Lung (tissue), 12 donors: ENCODE results near the gene SPCS3. TPM values are rescaled to one million over a fixed set of nuclear protein-coding genes. Genes with fewer than 3 reads are reported as not detected.

Experiments
- ATAC-seq: fragments of 200-7000 bp; cut with Tn5 transposase; one replicate; pipeline ENCODE4 v1.9.1; 2020; ENCODE audit warnings: moderate number of reproducible peaks; ENCODE audit not compliant: insufficient read depth, low FRiP score
- DNase-seq, 3 donors: peaks; one replicate each; pipeline ENCODE4 v3.0.0-alpha.2; 2013 to 2017
- H3K27ac ChIP-seq, 2 donors: one replicate each; pipeline ENCODE4 v1.5.1; 2013; ENCODE audit warnings: mild to moderate bottlenecking in 2 of 2, moderate library complexity in 2 of 2, control low read depth in 1 of 2, inconsistent platforms in 1 of 2, low read depth in 1 of 2, low read length in 1 of 2
- H3K27me3 ChIP-seq, 3 donors: one replicate each; pipeline ENCODE4 v1.5.1; 2013; ENCODE audit warnings: low read length in 2 of 3; ENCODE audit not compliant: control insufficient read depth in 3 of 3, insufficient read depth in 3 of 3
- H3K36me3 ChIP-seq, 4 donors: one replicate each; pipeline ENCODE4 v1.5.1; 2013; ENCODE audit warnings: low read length in 4 of 4, mild to moderate bottlenecking in 1 of 4, moderate library complexity in 1 of 4; ENCODE audit not compliant: control insufficient read depth in 4 of 4, insufficient read depth in 4 of 4
- H3K4me1 ChIP-seq, 5 donors: one replicate each; pipeline ENCODE4 v1.5.1; 2013; ENCODE audit warnings: low read length in 5 of 5, mild to moderate bottlenecking in 2 of 5, moderate library complexity in 1 of 5; ENCODE audit not compliant: control insufficient read depth in 5 of 5, insufficient read depth in 5 of 5
- H3K4me3 ChIP-seq: one replicate; pipeline ENCODE4 v1.5.1; 2013; ENCODE audit warnings: mild to moderate bottlenecking, control low read depth, moderate library complexity
- H3K9ac ChIP-seq, 2 donors: one replicate each; pipeline ENCODE4 v1.5.1; 2013; ENCODE audit warnings: low read length in 2 of 2, control low read depth in 1 of 2; ENCODE audit not compliant: insufficient read depth in 1 of 2
- H3K9me3 ChIP-seq, 4 donors: one replicate each; pipeline ENCODE4 v1.5.1; 2013; ENCODE audit warnings: low read length in 3 of 4, mild to moderate bottlenecking in 1 of 4, moderate library complexity in 1 of 4; ENCODE audit not compliant: control insufficient read depth in 4 of 4, insufficient read depth in 3 of 4
- WGBS, 2 donors: extraction: QIAGEN DNeasy Blood & Tissue Kit; methylation state at CpG; one replicate each; pipeline ENCODE4 v1.1.7; 2013; 5-methylcytosine and 5-hydroxymethylcytosine counted together
- polyA plus RNA-seq, 2 donors: library from polyadenylated mRNA; stranded (reverse); fragments of 200-250 nt; gene quantifications; one replicate each; pipeline ENCODE4 v1.2.1, GENCODE V29; 2013
- total RNA-seq, 2 donors: library from RNA; depleted of rRNA in 1 of 2; stranded (reverse); fragments of >200 nt in 1 of 2; gene quantifications; one replicate each; pipeline ENCODE4 v1.2.1, GENCODE V29; 2014 to 2021
- TF ChIP-seq, protein P1 (sequence below): IDR thresholded peaks from 2 replicates; pipeline ENCODE4 v1.5.1; 2012; ENCODE audit warnings: mild to moderate bottlenecking; ENCODE audit errors: control extremely low read depth, extremely low read depth
- donor health status: control.
- donor health status: control.
- donor health status: Bipolar disorder and iron deficiency.
- donor health status: healthy.
- donor health status: DM: yes; HTN: yes; CAD: no.

SPCS3 gene
- total and polyA plus RNA-seq, 4 donors, result 39.4 to 170 (median 85.8) TPM

GRCh38 chr4:176308441-176308840 lies 11.3 kb upstream of the SPCS3 start:
- Histone ChIP-seq H3K4me1 (no peaks in the 10 kb centered on the region), H3K27ac (no peak overlapping the region), H3K9me3 (no peaks in the 10 kb centered on the region), H3K9ac (no peak overlapping the region), H3K27me3 (no peaks in the 10 kb centered on the region), H3K36me3 (no peaks in the 10 kb centered on the region), H3K4me3 (no peak overlapping the region)
- ATAC-seq (no peak), DNase-seq (no peak)
- TF ChIP-seq, protein P1, sequence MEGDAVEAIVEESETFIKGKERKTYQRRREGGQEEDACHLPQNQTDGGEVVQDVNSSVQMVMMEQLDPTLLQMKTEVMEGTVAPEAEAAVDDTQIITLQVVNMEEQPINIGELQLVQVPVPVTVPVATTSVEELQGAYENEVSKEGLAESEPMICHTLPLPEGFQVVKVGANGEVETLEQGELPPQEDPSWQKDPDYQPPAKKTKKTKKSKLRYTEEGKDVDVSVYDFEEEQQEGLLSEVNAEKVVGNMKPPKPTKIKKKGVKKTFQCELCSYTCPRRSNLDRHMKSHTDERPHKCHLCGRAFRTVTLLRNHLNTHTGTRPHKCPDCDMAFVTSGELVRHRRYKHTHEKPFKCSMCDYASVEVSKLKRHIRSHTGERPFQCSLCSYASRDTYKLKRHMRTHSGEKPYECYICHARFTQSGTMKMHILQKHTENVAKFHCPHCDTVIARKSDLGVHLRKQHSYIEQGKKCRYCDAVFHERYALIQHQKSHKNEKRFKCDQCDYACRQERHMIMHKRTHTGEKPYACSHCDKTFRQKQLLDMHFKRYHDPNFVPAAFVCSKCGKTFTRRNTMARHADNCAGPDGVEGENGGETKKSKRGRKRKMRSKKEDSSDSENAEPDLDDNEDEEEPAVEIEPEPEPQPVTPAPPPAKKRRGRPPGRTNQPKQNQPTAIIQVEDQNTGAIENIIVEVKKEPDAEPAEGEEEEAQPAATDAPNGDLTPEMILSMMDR, result no peak
- 91 to 92% methylated on average over 3 of the region's 3 CpGs for WGBS, 2 donors

GRCh38 chr4:176309046-176309445 lies 10.7 kb upstream of the SPCS3 start:
- ATAC-seq (no peak), DNase-seq (no peak)
- Histone ChIP-seq H3K9ac (no peak overlapping the region), H3K9me3 (no peaks in the 10 kb centered on the region), H3K27ac (no peak overlapping the region), H3K4me1 (no peaks in the 10 kb centered on the region), H3K36me3 (no peaks in the 10 kb centered on the region), H3K4me3 (no peak overlapping the region), H3K27me3 (no peaks in the 10 kb centered on the region)
- WGBS, 2 donors, result 88 to 90% methylated on average over 2 of the region's 2 CpGs
- TF ChIP-seq, protein P1, result no peak

DNA sequence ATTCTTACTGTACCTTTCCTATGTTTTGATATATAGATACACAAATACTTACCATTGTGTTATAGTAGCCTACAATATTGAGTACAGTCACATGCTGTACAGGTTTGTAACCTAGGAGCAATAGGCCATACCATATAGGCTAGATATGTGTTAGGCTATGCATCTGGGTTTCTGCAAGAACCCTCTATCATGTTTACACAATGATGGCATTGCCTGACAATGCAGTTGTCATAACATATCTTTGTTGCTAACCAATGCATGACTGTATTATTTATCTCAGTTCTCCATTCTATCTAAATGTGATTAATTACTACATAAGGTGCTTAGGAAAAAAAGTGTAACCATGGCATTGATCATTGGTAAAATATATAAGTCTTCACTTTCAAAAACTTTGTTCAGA lies 10.0 kb upstream of the SPCS3 start:
- H3K4me3 ChIP-seq, result no peak overlapping the region
- H3K9ac ChIP-seq, result no peak overlapping the region
- no peaks in the 10 kb centered on the region for H3K4me1 ChIP-seq
- no peak for DNase-seq
- no peak for ATAC-seq
- H3K9me3 ChIP-seq, result no peaks in the 10 kb centered on the region
- no peaks in the 10 kb centered on the region for H3K27me3 ChIP-seq
- TF ChIP-seq, protein P1, result no peak
- H3K27ac ChIP-seq, result no peak overlapping the region
- no peaks in the 10 kb centered on the region for H3K36me3 ChIP-seq

GRCh38 chr4:176313596-176314336 lies 6.0 kb upstream of the SPCS3 start:
- peaks cover 0 to 2% (median 0%) of the 10 kb centered on the region in 5 donors for H3K4me1 ChIP-seq
- DNase-seq (no peak), ATAC-seq (no peak)
- no peaks in the 10 kb centered on the region for H3K36me3 ChIP-seq
- no peaks in the 10 kb centered on the region for H3K9me3 ChIP-seq
- TF ChIP-seq, protein P1, result no peak
- H3K4me3 ChIP-seq, result no peak overlapping the region
- WGBS, 2 donors, result 92 to 96% methylated on average over 7 of the region's 7 CpGs
- no peaks in the 10 kb centered on the region for H3K27me3 ChIP-seq
- no peak overlapping the region for H3K27ac ChIP-seq
- no peak overlapping the region for H3K9ac ChIP-seq
